ENCODE results near the gene TASOR. TPM values are rescaled to one million over a fixed set of nuclear protein-coding genes. Genes with fewer than 3 reads are reported as not detected.

The TASOR gene
- total RNA-seq, 1 experiment from 2014 or later = 35.8 TPM

GRCh38 chr3:56704706-56705105, 21.6 kb upstream of the TASOR start:
- CTCF ChIA-PET = interaction anchor here (2.3 to 4.2 kb wide), 2 partner anchors 95 to 284 kb away, joined by 11 to 29 read pairs; no protein-coding TSS in a partner anchor
- TF ChIP-seq ATF3 (IDR thresholded peaks at IDR 0.05) = no peak
- intact Hi-C loops (cut with micrococcal nuclease) = no loop called here
- Histone ChIP-seq H3K4me1 (ENCODE audit: control insufficient read depth in 1 of 2, insufficient read depth in 2 of 2, low read length in 2 of 2) (peaks cover 0 to 6% of the 10 kb centered on the region in 2 experiments; a peak in 1 of 4 replicates), H3K27ac (ENCODE audit: low read depth, low read length) (no peak overlapping the region), H4K20me1 (ENCODE audit: insufficient read depth) (no peaks in the 10 kb centered on the region), H3K4me2 (ENCODE audit: low read length) (no peak overlapping the region), H3K4me3 (replicated peaks in 1 of 2; ENCODE audit: low read depth in 1 of 2, low read length in 2 of 2) (no peak overlapping the region), H3K79me2 (ENCODE audit: insufficient read depth, low read length) (no peaks in the 10 kb centered on the region), H3K9me2 (ENCODE audit: insufficient read depth) (no peaks in the 10 kb centered on the region), H2AFZ (ENCODE audit: low read depth, low read length, poor library complexity, severe bottlenecking) (no peak overlapping the region), H3K9me3 (ENCODE audit: control insufficient read depth in 1 of 2, insufficient read depth in 1 of 2, low read depth in 1 of 2, low read length in 2 of 2) (no peaks in the 10 kb centered on the region), H3K27me3 (ENCODE audit: insufficient read depth, low read length) (no peaks in the 10 kb centered on the region), H3K36me3 (ENCODE audit: control insufficient read depth in 1 of 2, insufficient read depth in 2 of 2, low read length in 2 of 2) (no peaks in the 10 kb centered on the region), H3K9ac (ENCODE audit: low read length) (no peak overlapping the region)
- DNase-seq (ENCODE audit: low read depth, low spot score) (no peak), ATAC-seq (no peak)
- POLR2A ChIA-PET = no interaction called here
- RAD21 ChIA-PET (ENCODE audit: low non-redundant PET in 1 of 2, low total read pairs in 2 of 2, uncharacterized antibody in 2 of 2, unreplicated experiment in 2 of 2) = no interaction called here
- no TSS peak for BruUV-seq (replicated peaks)

GRCh38 chr3:56702490-56703315, 19.6 kb upstream of the TASOR start:
- Histone ChIP-seq H3K9me3 (ENCODE audit: control insufficient read depth in 1 of 2, insufficient read depth in 1 of 2, low read depth in 1 of 2, low read length in 2 of 2) (no peaks in the 10 kb centered on the region), H3K9me2 (ENCODE audit: insufficient read depth) (no peaks in the 10 kb centered on the region), H3K4me1 (ENCODE audit: control insufficient read depth in 1 of 2, insufficient read depth in 2 of 2, low read length in 2 of 2) (peaks cover 0 to 6% of the 10 kb centered on the region in 2 experiments; a peak in 1 of 4 replicates), H3K79me2 (ENCODE audit: insufficient read depth, low read length) (no peaks in the 10 kb centered on the region), H3K27ac (ENCODE audit: low read depth, low read length) (no peak overlapping the region), H4K20me1 (ENCODE audit: insufficient read depth) (no peaks in the 10 kb centered on the region), H3K4me3 (replicated peaks in 1 of 2; ENCODE audit: low read depth in 1 of 2, low read length in 2 of 2) (no peak overlapping the region), H3K27me3 (ENCODE audit: insufficient read depth, low read length) (no peaks in the 10 kb centered on the region), H3K36me3 (ENCODE audit: control insufficient read depth in 1 of 2, insufficient read depth in 2 of 2, low read length in 2 of 2) (no peaks in the 10 kb centered on the region), H2AFZ (ENCODE audit: low read depth, low read length, poor library complexity, severe bottlenecking) (peak overlapping the region; percentile 99), H3K9ac (ENCODE audit: low read length) (no peak overlapping the region), H3K4me2 (ENCODE audit: low read length) (peak overlapping the region; percentile 44; the same call in 1 of the 2 replicates)
- ChIA-PET POLR2A (no interaction called here), RAD21 (ENCODE audit: low non-redundant PET in 1 of 2, low total read pairs in 2 of 2, uncharacterized antibody in 2 of 2, unreplicated experiment in 2 of 2) (interaction anchor here (0.9 to 1.8 kb wide), 3 partner anchors 97 to 286 kb away, joined by 5 to 21 read pairs (median 6); no protein-coding TSS in a partner anchor), CTCF (interaction anchor here (0.7 to 4.2 kb wide), 7 partner anchors 20 to 397 kb away, joined by 3 to 63 read pairs (median 4); partner anchors contain the start of gene TASOR)
- no peak for TF ChIP-seq CBX3 (IDR thresholded peaks at IDR 0.05; ENCODE audit: low read depth)
- peak; percentile 96 for TF ChIP-seq RAD21 (IDR thresholded peaks at IDR 0.05; ENCODE audit: low read depth)
- no peak for TF ChIP-seq SP1 (IDR thresholded peaks at IDR 0.05; ENCODE audit: low read depth)
- 0 out of 2 replicates have a peak, but pooled peaks have one; percentile 19 for TF ChIP-seq CEBPB (IDR thresholded peaks at IDR 0.05; ENCODE audit: low read depth)
- TF ChIP-seq CTCF (IDR thresholded peaks at IDR 0.05 in 2 of 3, conservative IDR thresholded peaks at IDR 0.05 in 1 of 3; ENCODE audit: borderline replicate concordance in 1 of 3, insufficient read depth in 1 of 3, low read depth in 2 of 3, low read length in 2 of 3) = peak; percentile 74 to 92 (median 83)
- no TSS peak for BruUV-seq (replicated peaks)
- intact Hi-C loops (cut with micrococcal nuclease) = loop anchor here (1.0 to 2.0 kb wide), 2 partner anchors 96 to 287 kb away; no protein-coding TSS in a partner anchor
- DNase-seq (ENCODE audit: low read depth, low spot score) = peak; percentile 61
- peak; percentile 86 for ATAC-seq
